Heart left ventricle (tissue), 16 donors: Measurements from ENCODE around the gene USP14. TPM values are rescaled to one million over a fixed set of nuclear protein-coding genes. Genes with fewer than 3 reads are reported as not detected.
A peak's percentile ranks its signal among the peaks of the same experiment; 100 is the strongest.
"Not testable (repeated sequence)": the region's sequence is repeated elsewhere in the genome, so short reads cannot be mapped to it uniquely, and the experiment has no call there.

Experiments used
- ATAC-seq, 4 donors: fragments of 200-7000 bp; cut with Tn5 transposase; one replicate each; pipeline ENCODE4 v1.9.1; 2020 to 2022; ENCODE audit warnings: moderate library complexity in 4 of 4, mild to moderate bottlenecking in 3 of 4, moderate number of reproducible peaks in 1 of 4
- DNase-seq, 5 donors: peaks; one replicate each; pipeline ENCODE4 v3.0.0-alpha.2; 2020
- H3K27ac ChIP-seq, 12 donors: fragments of 200-600 bp; sonication (generic) in 4 of 12; one replicate each; pipeline versions ENCODE4 v1.5.0 to v1.8.0; 2016 to 2022; ENCODE audit warnings: mild to moderate bottlenecking in 2 of 12
- H3K27me3 ChIP-seq, 9 donors: fragments of 200-600 bp; sonication (generic) in 2 of 9; one replicate each; pipeline versions ENCODE4 v1.5.1 to v1.8.0; 2016 to 2022; ENCODE audit warnings: mild to moderate bottlenecking in 3 of 9
- H3K36me3 ChIP-seq, 9 donors: fragments of 200-600 bp; sonication (generic) in 2 of 9; one replicate each; pipeline versions ENCODE4 v1.5.0 to v1.8.0; 2018 to 2022; ENCODE audit warnings: mild to moderate bottlenecking in 2 of 9
- H3K4me1 ChIP-seq, 12 donors: fragments of 200-600 bp; sonication (generic) in 4 of 12; one replicate each; pipeline versions ENCODE4 v1.5.0 to v1.8.0; 2016 to 2022; ENCODE audit warnings: mild to moderate bottlenecking in 3 of 12
- H3K4me3 ChIP-seq, 12 donors: fragments of 200-600 bp; sonication (generic) in 4 of 12; one replicate each; pipeline versions ENCODE4 v1.5.0 to v1.8.0; 2017 to 2022; ENCODE audit warnings: mild to moderate bottlenecking in 9 of 12, moderate library complexity in 4 of 12
- H3K9me3 ChIP-seq, 12 donors: fragments of 200-600 bp; sonication (generic) in 4 of 12; one replicate each; pipeline versions ENCODE4 v1.5.0 to v1.8.0; 2016 to 2022; ENCODE audit warnings: mild to moderate bottlenecking in 1 of 12
- CTCF ChIP-seq, 12 donors: fragments of 200-600 bp; sonication (generic) in 4 of 12; IDR thresholded peaks; one replicate each; pipeline versions ENCODE4 v1.5.0 to v1.8.0; 2018 to 2022; ENCODE audit warnings: antibody characterized with exemption in 12 of 12, mild to moderate bottlenecking in 5 of 12
- POLR2A ChIP-seq, 2 donors: fragments of 450-650 bp; IDR thresholded peaks; one replicate each; pipeline ENCODE4 v1.6.1; 2017; ENCODE audit warnings: antibody characterized with exemption in 2 of 2, mild to moderate bottlenecking in 2 of 2, moderate library complexity in 2 of 2
- WGBS, 4 donors: extraction: QIAGEN DNeasy Blood & Tissue Kit in 2 of 4; methylation state at CpG; one replicate each; pipeline versions ENCODE4 v1.1.5 to v1.1.7; 2013 to 2018; 5-methylcytosine and 5-hydroxymethylcytosine counted together
- intact Hi-C, 10 donors: fragments of 100-400 bp; cut with DNase I; formaldehyde crosslinking; loops; one replicate each; pipeline versions ENCODE4 v1.11.1 to v1.14.2; 2022
- polyA plus RNA-seq, 2 donors: library from polyadenylated mRNA; stranded (reverse); fragments of 200-250 nt; gene quantifications; one replicate each; pipeline ENCODE4 v1.2.3, GENCODE V29; 2013
- total RNA-seq, 9 donors: library from RNA; depleted of rRNA in 2 of 9; stranded (reverse); fragments of >200 nt in 2 of 9; fragmentation: NEBNext Ultra II Directional in 3 of 9; extraction: Animal tissue kit (Norgen Biotek cat#: 25700) in 3 of 9; gene quantifications; one replicate each; pipeline versions ENCODE4 v1.1.0 to v1.2.4, GENCODE V29; 2016 to 2023
- donor health status: ischemic (EF 13 %, LVEDD 7.1; RV severe dilation, severe dysfunction).
- donor health status: healthy with polysubstance abuse.
- donor health status: DM: no; HTN: yes; CAD: no.
- donor health status: DM: no; HTN: no; CAD: no.
- donor health status: ischemic (EF 25% LVEDD 6.9; RV normal size, moderate dysfunction).
- donor health status: ischemic (EF 25% LVEDD 5.7; RV mildly dilated, moderate dysfunction).
- donor health status: healthy.
- donor health status: DM: yes; HTN: yes; CAD: no.
- donor health status: ischemic (EF 35%, LVEDD 5.7; RV mildly dilated, moderate dysfunction).
- donor health status: nonischemic (EF 11% LVEDD 7.7; RV severe dilation, severe dysfunction).
- donor health status: DM: yes; HTN: yes; CAD: no.
- donor health status: PGD.
- donor health status: ischemic (EF 29% LVEDD 5.4; RV normal size, mild dysfunction).
- donor health status: nonischemic (EF 23%, LVEDD 6.1; RV moderate dilation, normal function).

The USP14 gene
- total and polyA plus RNA-seq, 11 donors, result 16.5 to 61.5 (median 47.7) TPM

GRCh38 chr18:111306-112014, 46.9 kb upstream of the USP14 start:
- intact Hi-C loops, result no loop called here
- H3K27ac ChIP-seq, result peak overlapping the region in 7 of 12 donors; percentile 15 to 73 (median 54)
- H3K27me3 ChIP-seq, result peaks cover 0 to 10% (median 0%) of the 10 kb centered on the region in 9 donors
- ATAC-seq (peak in 1 of 4 donors; percentile 41), DNase-seq (peak; percentile 59 to 87 (median 71))
- H3K4me3 ChIP-seq, result peak overlapping the region in 11 of 12 donors; percentile 7 to 59 (median 45)
- H3K9me3 ChIP-seq, result no peaks in the 10 kb centered on the region
- no peaks in the 10 kb centered on the region for H3K36me3 ChIP-seq
- 13 to 23% (median 21%) methylated on average over 19 to 42 of the region's 42 CpGs for WGBS, 4 donors
- TF ChIP-seq POLR2A (IDR thresholded peaks at IDR 0.05) (no peak), CTCF (IDR thresholded peaks at IDR 0.05) (peak in 1 of 12 donors; percentile 19)
- H3K4me1 ChIP-seq, result peaks cover 0 to 4% (median 0%) of the 10 kb centered on the region in 12 donors

GRCh38 chr18:112015-112733, 46.2 kb upstream of the USP14 start:
- intact Hi-C loops, H3K27me3 ChIP-seq, H3K4me1 ChIP-seq, H3K9me3 ChIP-seq, H3K36me3 ChIP-seq, ATAC-seq: not testable (repeated sequence)
- 29 to 38% (median 36%) methylated on average over 30 to 35 of the region's 43 CpGs for WGBS, 4 donors
- H3K27ac ChIP-seq, result peak overlapping the region in 7 of 12 donors; percentile 15 to 73 (median 54)
- peak overlapping the region in 11 of 12 donors; percentile 7 to 59 (median 45) for H3K4me3 ChIP-seq
- DNase-seq, result peak; percentile 37 to 77 (median 47)

GRCh38 chr18:120539-121260, 37.7 kb upstream of the USP14 start:
- H3K4me3 ChIP-seq, DNase-seq, ATAC-seq, H3K9me3 ChIP-seq, H3K4me1 ChIP-seq, H3K27ac ChIP-seq, H3K27me3 ChIP-seq, H3K36me3 ChIP-seq, intact Hi-C loops: not testable (repeated sequence)
- 45 to 65% (median 61%) methylated on average over 7 of the region's 7 CpGs for WGBS, 4 donors

GRCh38 chr18:135045-135444, 23.3 kb upstream of the USP14 start:
- 23 to 38% (median 31%) methylated on average over 1 of the region's 1 CpG for WGBS, 4 donors
- TF ChIP-seq POLR2A (IDR thresholded peaks at IDR 0.05) (no peak), CTCF (IDR thresholded peaks at IDR 0.05) (no peak)
- intact Hi-C loops, result no loop called here

DNA sequence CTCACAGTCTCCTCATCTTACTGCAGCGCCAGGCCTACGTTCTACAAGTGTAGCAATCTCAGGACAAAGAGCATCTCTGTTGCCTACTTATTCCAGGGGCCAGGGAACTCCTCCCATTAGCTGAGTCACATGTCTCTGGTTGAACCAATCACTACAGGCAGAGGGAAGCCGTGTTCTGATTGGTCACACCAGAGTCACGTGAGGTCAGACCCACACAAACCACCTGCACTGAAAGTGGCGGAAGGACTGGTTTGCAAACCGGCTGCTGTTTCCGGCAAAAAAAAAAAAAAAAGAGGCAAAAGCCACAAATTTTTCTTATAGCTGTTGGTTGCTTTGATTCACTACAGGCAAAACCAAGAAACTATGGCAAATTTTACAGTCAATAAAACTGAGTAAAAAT, 21.9 kb upstream of the USP14 start:
- Histone ChIP-seq H3K4me3 (no peak overlapping the region), H3K9me3 (no peaks in the 10 kb centered on the region), H3K36me3 (no peaks in the 10 kb centered on the region), H3K27ac (no peak overlapping the region), H3K4me1 (no peaks in the 10 kb centered on the region), H3K27me3 (no peaks in the 10 kb centered on the region)
- 68 to 81% (median 70%) methylated on average over 7 of the region's 7 CpGs for WGBS, 4 donors
- ATAC-seq (no peak), DNase-seq (no peak)
- intact Hi-C loops, result no loop called here
- TF ChIP-seq CTCF (IDR thresholded peaks at IDR 0.05) (no peak), POLR2A (IDR thresholded peaks at IDR 0.05) (no peak)

More at GRCh38 chr18:135045-135444, 23.3 kb upstream of the USP14 start:
- Histone ChIP-seq H3K36me3 (no peaks in the 10 kb centered on the region), H3K9me3 (peaks cover 0 to 5% (median 0%) of the 10 kb centered on the region in 12 donors), H3K4me1 (no peaks in the 10 kb centered on the region), H3K27me3 (no peaks in the 10 kb centered on the region), H3K27ac (no peak overlapping the region), H3K4me3 (no peak overlapping the region)
- no peak for DNase-seq
- no peak for ATAC-seq
